EL (cell line): Measurements from ENCODE around the gene DTX2.
A peak's percentile ranks its signal among the peaks of the same experiment; 100 is the strongest.
"Not testable (repeated sequence)": the region's sequence is repeated elsewhere in the genome, so short reads cannot be mapped to it uniquely, and the experiment has no call there.

Experiments used
- DNase-seq: peaks from one replicate; pipeline ENCODE4 v3.0.0-alpha.2; 2016

The DTX2 gene

DNA sequence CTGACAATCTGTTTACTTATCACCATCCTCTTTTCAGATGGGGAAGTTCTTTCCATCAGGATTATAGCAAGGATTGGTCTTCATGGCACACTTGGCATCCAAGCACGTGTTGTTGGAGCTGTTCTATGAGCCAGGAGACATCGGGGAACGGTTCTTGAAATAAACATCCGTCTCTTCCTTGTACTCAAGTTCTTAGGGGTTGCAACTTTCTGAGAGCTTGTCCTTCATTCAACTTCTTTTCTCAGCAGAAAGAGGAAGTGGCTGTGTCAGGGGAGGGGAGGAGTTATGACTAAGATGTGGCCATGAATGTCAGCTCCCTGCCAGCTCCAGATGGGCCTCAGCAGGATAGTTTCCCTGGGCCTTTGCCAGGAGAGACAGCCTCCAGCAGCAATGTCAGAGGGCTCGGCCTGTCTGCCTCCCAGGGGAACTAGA is 15.9 kb upstream of the DTX2 start:
- peak; percentile 77 for DNase-seq

- DNase-seq, result not testable (repeated sequence)
Measured at GRCh38 chr7:76457017-76457416, 4.5 kb upstream of the DTX2 start.

DNA sequence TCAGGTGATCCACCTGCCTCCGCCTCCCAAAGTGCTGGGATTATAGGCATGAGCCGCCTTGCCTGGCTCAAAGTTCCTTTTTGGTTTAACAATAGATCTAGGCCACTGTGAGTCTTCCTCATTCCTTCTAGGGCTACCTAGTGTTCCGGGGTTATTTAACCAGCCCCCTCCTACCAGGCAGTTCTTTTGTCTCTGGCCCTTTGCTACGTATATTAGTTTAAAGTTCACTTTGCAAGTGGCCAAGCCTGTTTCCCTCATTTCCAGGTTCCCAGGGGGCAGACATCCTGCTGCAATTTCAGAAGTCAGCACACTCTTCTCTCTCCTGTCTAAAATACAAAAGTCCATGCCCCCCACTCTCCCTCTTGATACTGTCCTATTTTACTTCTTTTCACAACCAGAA is 3.0 kb upstream of the DTX2 start:
- DNase-seq, result not testable (repeated sequence)

DNA sequence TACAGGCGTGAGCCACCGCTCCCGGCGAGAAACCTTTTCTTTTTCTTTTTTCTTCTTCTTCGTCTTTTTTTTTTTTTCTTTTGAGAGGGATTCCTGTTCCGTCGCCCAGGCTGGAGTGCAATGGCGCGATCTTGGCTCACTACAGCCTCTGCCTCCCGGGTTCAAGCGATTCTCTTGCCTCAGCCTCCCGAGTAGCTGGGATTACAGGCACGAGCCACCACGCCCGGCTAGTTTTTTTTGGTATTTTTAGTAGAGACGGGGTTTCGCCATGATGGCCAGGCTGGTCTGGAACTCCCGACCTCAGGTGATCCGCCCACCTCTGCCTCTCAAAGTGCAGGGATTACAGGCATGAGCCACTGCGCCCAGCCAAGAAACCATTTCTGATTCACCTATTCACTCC is 742 bp upstream of the DTX2 start:
- not testable (repeated sequence) for DNase-seq

DNA sequence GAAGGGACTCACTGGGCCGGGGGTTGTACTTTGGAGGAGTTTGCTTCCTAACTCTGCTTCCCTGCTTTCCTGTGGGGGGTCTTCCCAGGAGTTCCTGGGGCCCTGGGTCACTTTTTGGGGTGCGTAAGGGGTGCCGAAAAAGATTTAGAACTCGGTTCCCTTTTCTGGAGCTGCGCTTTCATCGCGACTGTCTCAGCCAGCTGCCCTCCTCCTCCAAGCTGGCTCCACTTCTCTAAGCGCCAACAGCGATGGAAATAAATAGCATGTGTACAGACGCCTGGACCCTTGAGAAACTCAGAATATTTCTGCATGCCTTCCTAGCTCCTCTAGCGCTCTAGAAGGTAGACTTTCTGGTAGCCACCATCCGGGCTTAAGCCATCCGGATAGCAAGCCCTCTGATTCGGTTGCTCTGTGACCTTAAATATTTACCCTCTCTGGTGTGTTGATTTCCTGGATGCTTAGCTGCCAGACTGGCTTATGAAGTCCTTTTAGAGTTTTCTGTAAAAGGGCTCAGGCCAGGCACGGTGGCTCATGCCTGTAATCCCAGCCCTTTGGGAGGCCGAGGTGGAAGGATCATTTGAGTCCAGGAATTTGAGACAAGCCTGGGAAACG is 868 bp downstream of the DTX2 start:
- not testable (repeated sequence) for DNase-seq

- not testable (repeated sequence) for DNase-seq
Measured at GRCh38 chr7:76464959-76465358, 3.5 kb downstream of the DTX2 start.

DNA sequence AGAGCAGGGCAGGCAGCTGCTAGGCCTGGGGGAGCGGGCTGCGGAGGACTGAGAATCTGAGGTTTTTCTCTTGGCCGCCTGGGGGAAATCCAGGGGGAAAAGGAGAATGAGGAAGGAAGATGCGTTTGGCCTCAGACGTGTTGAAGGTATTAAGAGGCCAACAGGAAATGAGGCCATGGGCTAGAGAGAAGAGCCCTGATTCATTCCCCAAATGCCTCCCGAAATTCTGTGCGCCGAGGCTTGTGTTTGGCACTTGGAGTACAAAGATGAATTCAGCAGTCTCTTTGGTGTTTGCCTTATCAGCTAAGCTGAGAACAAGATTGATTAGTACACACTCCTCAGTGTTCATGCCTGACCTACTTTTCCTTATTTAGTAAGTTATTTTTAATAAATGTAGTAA is 4.4 kb downstream of the DTX2 start:
- not testable (repeated sequence) for DNase-seq

- not testable (repeated sequence) for DNase-seq
Measured at GRCh38 chr7:76467743-76468404, 6.4 kb downstream of the DTX2 start.

DNA sequence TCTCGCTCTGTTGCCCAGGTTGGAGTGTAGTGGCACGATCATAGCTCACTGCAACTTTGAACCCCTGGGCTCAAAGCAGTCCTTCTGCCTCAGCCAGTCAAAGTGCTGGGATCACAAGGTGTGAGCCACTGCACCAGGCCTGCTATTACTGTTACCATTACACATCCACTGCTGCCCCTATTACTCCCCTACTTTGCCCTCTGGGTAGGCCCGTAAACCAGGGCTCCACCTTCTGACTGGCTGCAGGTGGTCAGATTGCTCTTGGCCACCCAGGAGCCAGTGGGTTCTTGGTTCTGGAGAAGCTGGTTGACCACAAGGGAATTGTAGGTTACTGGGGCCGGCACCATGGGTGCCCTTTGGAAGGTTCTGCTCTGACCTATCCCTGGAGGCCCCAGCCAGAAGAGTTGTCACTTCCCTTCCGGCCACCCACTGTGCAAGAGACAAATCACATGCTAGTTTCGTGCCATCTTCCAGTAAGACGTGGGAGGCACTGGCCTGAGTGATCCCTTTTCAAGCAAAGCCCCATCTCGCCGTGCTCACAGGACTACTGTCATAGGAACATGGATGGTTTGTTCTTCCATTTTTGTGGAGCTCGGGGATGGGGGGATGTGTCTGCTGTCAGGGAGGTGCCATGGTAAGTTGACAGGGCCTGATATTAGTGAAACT is 10.2 kb downstream of the DTX2 start:
- DNase-seq, result not testable (repeated sequence)

DNA sequence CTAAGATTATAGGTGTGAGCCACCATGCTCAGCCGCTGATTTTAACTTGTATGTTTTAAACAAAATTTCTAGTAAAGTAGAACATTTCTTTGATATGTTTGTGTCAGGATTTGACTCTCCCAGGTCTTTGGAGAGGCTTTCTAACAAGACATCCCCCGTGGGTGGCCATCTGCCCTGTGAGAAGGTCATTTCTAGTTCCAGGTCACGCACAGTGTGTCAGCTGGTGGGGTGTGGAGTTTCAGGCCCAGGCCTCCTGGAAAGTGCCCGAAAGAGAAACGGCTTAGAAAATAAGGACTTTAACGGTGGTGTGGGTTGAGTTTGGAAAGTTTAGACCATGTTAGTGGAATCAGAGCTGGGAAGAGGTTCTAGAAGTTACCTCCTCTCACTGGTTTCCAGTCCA is 11.6 kb downstream of the DTX2 start:
- not testable (repeated sequence) for DNase-seq

- not testable (repeated sequence) for DNase-seq
Measured at GRCh38 chr7:76476280-76476679, 14.8 kb downstream of the DTX2 start.

- DNase-seq, result not testable (repeated sequence)
Measured at GRCh38 chr7:76476742-76477474, 15.4 kb downstream of the DTX2 start.

DNA sequence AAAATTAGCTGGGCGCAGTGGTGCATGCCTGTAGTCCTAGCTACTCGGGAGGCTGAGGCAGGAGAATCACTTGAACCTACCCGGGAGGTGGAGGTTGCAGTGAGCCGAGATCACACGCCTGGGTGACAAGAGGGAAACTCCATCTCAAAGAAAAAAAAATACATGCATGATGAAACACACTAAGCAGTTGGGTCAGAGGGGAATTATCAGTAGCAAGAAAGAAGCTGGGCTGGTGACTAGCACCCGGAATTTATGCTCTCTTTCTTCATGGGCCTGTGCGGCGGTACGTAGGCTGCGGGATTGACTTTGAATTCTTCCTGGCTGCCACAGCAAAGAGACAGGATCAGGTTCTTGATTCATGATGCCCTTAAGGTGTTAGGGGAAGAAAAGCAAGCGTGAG is 18.1 kb downstream of the DTX2 start:
- not testable (repeated sequence) for DNase-seq

DNA sequence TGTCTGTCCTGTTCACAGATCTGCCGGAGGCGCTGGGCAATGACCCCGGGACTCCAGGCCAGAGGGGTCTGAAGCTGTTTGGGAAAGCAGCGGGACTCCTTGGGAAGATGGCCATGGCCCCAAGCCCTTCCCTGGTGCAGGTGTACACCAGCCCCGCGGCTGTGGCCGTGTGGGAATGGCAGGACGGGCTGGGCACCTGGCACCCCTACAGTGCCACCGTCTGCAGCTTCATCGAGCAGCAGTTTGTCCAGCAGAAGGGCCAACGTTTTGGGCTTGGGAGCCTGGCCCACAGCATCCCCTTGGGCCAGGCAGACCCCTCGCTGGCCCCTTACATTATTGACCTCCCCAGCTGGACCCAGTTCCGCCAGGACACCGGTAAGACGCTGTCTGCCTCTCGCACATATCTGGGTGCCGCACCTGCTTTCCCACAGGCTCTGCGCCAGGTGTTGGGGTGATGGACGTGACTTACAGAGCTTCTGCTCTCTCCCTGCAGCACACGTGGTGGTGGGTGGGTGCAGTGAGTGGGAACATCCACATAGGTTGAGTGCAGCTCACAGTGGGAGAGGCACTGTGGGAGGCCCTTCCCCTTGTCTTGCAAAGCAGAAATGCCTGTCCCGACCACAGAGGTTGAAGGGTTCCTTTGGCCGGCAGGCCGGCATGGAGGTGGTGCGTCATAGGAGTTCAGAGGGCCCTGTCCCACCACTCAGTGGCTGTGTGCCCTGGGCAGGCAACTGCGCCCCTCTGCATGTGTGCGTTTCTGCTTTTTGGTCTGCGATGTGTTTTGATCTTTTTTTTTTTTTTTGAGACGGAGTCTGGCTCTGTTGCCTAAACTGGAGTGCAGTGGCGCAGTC is 19.1 kb downstream of the DTX2 start:
- not testable (repeated sequence) for DNase-seq

DNA sequence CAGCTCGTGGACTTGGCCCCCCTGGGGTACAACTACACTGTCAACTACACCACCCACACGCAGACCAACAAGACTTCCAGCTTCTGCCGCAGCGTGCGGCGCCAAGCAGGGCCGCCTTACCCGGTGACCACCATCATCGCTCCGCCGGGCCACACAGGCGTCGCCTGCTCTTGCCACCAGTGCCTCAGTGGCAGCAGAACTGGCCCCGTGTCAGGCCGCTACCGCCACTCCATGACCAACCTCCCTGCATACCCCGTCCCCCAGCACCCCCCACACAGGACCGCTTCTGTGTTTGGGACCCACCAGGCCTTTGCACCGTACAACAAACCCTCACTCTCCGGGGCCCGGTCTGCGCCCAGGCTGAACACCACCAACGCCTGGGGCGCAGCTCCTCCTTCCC is 21.2 kb downstream of the DTX2 start:
- DNase-seq, result not testable (repeated sequence)

DNA sequence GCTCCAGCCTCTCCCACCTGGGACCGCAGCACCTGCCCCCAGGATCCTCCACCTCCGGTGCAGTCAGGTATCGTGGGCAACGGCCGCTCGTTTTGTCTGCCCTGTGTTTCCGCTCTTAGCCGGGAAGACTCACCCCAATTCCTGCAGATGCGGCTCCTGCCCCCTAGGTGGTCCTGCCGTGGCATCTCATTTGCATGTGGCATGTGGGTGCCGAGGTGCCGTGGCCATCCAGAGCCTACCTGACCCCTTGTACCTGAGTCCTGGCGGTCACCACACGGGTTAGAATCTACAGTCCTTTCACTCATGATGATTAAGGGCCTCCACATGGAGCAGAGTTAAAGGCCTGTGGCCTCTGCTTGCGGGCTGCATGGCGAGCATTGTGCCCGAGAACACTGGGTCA is 21.6 kb downstream of the DTX2 start:
- DNase-seq, result not testable (repeated sequence)

DNA sequence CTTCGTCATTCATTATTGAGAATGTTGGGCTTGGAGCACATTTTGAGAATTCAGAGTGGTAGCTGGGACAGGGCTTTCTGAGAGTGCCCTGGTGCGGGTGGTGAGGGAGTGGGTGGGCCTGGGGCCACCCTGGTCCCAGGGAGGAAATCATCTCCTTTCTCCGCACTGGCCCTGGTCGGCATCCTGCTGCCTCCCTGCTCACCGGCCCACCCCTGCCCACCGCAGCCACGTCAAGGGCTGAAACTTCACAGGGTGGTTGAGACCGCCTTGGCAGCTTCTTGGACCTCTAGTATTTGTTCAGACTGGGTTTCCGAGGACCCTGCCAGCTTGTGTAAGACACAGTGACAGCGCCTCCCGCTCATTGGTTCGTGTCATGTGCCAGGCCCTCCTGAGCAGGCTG is 22.9 kb downstream of the DTX2 start:
- DNase-seq, result not testable (repeated sequence)

GRCh38 chr7:76485822-76486610 is 24.5 kb downstream of the DTX2 start:
- DNase-seq, result not testable (repeated sequence)

- not testable (repeated sequence) for DNase-seq
Measured at GRCh38 chr7:76486618-76487017, 25.1 kb downstream of the DTX2 start.

- not testable (repeated sequence) for DNase-seq
Measured at GRCh38 chr7:76487969-76488368, 26.5 kb downstream of the DTX2 start.

GRCh38 chr7:76492139-76492538 is 30.6 kb downstream of the DTX2 start:
- not testable (repeated sequence) for DNase-seq
